ENCODE results near the gene PVALB.

The PVALB gene, protein sequence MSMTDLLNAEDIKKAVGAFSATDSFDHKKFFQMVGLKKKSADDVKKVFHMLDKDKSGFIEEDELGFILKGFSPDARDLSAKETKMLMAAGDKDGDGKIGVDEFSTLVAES

DNA sequence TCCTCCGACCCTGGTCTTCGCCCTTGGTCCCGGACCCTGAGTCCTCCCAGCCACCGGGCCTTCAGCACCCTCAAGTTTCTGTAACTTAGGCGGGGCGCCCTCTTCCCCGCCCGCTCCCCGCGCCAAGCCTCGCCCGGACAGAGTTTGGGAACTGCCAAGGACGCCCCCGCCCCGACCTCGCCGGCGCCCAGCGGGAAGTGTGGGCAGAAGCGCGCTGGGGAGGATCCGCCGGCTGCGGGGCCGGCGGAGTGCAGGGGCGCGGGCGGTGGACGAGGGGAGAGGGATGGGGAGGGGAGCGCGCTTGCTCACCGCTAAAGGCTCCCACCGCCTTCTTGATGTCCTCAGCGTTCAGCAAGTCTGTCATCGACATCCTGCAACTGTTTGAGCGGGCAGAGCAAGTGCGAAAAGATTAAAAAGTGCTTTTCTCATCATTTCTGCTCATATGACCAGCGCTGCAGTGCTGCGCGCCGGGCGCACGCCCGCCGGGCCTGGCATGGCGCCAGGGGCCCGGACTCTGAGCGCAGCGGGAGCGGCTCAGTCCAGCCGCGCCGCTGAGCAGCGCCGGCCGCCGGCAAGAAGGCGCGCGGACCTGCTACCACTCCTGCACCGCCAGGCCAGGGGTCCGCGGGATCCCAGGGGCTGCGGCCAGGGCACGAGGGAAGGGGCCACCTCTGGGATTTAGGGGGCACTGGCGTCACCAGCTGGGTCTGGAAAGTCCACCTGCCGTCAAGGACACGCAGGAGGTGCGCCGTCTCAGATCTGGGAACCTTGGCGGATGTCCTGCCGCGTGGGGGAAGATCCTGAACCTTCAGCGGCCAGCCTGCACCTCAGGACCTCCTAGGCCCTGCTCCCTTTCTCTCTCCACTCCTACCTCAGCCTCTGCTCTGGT is at the start of gene PVALB:
TSS of gene PVALB (minus strand) at position 400 of the 889 bp plus-strand sequence. CDS start at position 370, 30 bp downstream.
- DNase-seq: no peak

DNA sequence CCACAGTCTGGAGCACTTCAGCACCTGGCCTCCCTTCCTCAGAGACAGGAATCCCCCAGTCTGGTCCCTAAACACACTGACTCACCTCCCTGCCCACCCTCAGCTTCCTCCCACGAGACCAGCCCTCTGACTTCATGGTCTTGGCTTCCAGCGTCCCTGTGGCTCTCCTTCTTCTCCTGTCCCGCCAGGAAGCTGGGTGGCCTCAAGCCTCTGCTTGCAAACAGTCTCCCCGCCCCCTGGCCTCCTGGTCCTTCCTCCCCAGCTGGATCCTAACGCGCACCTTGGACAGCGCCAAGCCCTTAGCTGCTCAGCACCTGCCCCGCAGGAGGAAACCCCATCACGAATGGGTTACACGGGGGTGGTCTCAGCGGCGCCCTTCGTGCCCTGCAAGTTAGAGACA is 48.5 kb upstream of the PVALB start:
- DNase-seq: no peak

DNA sequence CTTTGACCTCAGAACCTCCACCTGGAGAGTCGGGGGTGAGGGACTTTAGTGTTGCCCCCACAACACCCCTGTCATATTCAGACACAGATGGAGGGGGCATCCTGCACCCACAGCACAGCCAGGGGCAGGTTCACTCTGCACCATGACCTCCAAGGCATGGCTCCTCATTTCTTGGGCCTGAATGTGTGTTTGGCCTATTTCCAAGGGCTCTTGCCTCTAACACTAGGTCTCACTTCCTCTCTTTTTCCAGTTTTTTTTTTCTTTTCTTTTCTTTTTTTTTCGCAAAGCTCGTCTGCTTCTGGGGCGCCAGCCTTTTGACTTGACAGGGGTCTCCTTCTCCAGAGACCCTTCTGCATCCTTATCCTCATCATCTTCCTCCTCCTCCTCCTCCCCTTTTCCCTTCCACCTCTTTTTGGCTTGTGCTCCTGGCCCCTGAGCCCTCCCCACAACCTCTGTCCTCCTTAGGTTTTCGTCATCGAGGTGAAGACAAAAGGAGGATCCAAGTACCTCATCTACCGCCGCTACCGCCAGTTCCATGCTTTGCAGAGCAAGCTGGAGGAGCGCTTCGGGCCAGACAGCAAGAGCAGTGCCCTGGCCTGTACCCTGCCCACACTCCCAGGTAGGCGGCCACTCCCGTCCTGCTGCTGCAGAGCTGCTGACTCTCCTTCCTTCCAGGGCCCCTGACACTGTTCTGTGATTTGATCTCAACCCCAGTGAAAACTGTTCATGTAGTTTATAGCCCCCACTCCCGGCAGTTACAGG is 47.8 kb upstream of the PVALB start:
- no peak for DNase-seq

DNA sequence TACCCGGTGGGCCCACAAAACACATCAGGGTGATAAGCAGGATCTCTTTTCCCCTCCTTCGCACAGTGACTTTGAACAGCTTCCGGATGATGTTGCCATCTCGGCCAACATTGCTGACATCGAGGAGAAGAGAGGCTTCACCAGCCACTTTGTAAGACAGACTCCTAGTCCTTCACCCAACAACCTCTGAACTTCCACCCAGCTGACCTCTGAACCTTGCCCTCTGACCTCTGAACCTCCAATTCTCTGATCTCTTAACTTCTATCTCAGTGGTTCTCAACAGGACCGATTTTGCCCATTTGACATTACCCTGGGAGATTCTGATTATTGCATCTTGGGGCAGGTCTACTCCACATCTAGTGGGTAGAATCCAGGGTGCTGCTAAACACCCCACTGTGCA is 47.1 kb upstream of the PVALB start:
- no peak for DNase-seq

DNA sequence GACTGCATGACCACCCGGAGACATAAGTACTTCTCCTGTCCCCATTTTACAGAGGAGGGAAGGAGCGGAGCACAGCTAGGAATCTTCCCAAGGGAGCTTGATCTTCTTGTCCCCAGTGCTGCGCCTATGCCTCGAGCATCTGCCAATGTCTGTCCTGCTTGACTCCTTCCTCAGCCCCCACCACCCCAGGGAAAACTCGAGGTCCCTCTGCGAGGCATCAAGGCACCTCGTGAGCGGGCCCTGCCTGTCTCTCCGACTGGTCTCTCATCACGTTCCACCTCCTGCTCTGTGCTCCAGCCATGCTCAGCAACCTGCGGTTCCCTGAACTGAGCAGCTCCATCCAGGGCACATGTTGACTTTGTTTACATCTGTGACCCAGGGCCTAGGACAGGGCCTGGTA is 46.4 kb upstream of the PVALB start:
- DNase-seq: no peak

DNA sequence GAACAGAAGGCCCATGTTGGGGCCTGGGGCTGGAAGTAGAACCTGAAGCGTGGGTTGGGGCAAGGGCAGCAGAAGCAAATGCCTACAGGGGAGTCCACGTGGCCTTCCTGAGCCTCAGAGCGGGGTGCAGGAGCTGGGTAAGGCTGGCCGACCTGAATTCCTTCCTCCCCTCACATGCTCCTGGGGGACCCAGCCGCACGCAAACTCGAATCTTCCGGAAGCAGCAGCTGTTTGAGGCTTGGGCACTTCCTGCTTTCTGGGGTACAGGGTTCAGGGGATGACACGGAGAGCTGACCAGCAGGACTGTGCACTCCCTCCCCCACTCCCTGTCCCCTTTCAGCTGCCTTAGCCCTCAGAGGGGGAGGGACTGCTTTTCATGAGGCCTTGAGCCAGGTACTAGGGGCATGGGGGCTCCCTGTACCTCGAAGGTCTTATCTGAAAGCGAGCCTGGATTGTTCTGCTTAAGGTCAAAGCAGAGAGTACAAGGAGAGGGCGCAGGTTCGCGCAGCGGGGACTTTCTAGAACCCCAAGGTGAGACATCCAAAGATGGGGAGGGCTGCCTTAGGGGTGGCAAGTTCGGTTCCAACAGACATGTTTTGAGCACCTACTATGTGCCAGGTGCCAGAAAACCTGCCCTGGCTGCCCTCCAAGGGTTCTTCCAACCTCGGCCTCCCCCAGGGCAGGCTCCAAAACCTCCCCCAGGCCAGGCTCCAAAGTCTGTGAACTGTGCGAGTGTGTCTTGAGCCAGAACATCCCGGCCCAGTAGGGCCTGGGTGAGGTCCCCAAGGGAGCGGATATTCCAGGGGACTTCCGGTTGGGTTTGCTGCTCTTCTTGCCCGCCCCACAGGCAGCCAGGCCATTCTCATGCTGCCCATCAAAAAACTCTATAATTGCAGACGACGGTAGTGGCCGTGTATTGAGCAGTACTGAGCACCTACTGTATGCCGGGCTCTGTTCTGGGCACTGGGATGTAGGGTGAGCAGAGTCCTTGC is 45.7 kb upstream of the PVALB start:
- DNase-seq: no peak

DNA sequence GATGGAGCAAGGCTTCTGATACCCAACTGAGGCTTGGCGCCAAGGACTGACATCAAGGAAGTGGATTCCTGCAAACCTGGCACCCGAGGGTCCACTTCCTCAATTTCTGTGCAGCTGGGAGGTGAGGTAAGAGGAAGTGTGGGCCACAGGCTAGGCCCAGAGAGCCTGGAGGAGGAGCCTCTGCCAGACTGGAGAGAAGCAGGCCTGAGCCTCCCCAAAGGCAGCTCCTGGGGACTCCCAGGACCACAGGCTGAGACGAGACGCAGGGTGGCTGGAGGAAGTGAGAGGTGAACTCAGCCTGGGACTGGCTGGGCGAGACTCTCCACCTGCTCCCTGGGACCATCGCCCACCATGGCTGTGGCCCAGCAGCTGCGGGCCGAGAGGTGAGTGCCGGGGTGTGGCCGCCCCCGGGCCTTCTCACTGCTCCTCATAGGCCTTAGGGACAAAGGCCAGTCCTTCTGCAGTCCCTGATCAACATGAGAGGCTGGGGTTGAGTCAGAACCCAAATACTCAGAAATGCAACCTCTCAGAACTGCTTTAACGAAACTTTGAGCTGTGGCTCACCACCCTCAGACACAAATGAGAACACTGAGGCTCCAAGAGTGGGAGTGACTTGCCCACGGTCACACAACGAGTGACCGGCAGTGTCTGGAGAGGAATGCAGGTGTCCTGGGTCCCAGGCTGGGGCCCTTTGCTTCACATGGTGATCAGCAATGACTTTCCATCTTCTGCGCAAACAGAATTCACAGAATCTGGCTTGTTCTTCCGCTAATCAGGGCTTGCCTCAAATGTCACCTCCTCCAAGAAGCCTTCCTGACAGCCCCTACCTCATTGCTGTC is 44.2 kb upstream of the PVALB start, which contains the start of gene NCF4:
TSS of gene NCF4 (plus strand) at position 186 of the 839 bp plus-strand sequence. CDS start at position 352, 166 bp downstream.
- DNase-seq: peak; percentile 35

DNA sequence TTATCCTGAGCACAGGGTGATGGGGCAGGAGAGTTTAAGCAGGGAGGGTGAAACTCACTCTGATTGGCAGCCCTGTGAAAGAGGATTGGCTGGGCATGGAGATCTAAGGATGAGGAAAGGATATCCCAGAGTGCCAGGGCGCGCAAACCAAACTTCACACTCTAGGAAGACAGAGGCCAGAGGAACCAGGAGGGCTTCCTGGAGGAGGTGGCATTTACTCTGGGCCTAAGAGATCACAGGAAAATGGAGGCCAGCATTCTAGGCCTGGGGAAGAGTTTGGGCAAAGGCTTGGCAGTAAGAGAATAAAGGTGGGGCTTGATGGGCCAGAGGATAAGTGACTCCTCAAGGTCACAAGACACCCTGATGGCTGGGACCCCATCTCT is 43.6 kb upstream of the PVALB start:
- DNase-seq: no peak

DNA sequence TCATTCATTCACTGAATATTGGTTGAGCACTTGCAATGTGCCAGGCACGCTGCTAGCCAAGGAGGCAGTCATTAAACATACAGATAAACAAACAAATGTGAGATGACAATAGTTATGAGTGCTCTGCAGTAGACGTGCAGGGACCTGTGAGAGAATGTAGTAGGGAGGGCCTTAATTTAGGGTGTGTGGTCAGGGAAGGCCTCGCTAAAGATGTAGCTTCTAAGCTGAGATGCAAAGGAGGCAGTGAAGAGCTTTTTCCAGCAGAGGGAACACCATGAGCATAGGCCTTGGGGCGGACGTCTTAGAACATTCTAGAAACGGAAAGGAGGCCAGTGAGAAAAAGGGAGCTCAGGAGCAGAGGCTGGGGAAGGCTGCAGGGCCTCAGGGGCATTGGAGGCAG is 43.2 kb upstream of the PVALB start:
- DNase-seq: no peak

DNA sequence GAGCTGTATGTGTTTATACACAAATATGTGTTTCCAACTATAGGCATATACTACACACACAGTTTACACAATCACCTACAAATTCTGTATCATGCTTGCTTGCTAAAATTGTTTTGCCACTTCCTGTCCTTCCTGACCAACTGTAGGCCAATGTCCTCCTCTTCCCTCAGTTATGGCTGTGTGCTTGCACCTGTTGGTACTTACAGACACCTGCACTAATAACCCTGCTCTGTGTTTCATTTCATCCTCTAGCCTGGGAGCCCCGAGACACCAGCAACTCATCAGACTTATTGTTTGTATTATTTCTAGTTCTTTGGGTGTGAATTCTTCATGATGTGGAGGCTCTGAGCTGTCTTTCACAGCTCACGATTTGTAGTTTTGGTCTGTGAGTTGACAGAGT is 42.1 kb upstream of the PVALB start:
- DNase-seq: no peak

DNA sequence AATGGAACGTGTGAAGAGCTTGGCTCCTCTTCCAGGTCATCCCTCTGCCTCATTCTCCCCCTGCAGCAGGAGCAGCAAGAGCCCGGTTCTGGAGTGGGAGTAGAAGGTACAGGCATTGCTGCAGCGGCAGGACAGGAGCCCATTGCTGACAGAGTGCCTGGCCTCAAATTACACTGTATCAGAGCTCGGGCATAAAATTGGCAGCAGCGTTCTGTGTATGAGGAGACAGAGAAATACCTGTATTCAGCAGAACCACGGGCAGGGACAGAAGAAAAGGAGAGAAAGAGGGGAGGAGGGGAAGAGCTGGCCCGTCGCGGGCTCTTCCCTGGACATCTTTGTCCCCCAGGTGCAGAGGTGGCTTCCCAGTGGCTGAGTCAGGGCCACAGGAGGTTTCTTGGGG is 41.3 kb upstream of the PVALB start:
- DNase-seq: no peak

DNA sequence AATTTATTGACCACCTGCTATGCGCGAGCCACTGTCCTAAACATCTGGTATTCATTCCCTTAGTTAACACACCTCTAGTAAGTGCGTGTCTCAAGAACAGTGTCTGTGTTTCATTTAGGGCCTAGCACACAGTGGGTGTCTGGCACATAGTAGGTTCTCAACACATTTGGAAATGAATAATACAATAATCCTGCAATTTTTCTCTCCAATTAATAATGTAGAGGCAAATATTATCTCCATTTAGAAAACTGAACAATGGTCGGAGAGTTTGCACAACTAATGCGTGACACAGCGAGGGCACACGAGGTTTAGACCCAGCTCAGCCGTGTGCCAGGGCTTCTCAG is 39.9 kb upstream of the PVALB start:
- no peak for DNase-seq

DNA sequence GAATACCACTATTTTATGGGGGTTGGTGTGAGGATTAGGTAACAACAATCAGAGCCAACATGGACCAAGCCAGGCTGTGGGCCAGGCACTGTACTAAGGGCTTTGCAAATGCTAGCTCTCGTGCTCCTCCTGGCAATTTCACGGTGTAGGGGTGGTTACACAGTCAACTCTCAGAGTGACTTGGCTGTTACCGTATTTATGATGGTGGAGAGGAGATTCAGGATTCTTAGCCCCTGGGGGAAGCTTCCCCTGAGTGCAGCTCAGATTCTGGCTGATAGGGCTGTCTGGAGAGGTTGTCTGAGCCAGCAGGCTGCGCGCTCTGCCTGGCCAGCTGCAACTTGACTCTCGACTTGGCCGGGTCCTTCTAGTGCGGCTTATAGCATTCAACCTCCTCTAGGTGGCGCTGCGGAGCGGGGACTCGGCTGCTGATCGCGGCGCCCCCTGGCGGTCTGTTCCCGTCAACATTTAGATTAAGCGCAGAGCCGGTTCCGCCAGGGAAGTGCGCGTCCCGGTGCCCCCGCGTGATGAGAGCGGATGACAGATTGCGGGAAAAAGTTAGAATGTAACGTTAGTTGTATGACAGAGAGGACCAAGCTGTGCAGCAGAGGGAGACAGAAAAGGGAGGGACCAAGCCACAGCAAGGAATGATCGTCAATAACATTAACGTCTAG is 39.4 kb upstream of the PVALB start:
- peak; percentile 84 for DNase-seq

DNA sequence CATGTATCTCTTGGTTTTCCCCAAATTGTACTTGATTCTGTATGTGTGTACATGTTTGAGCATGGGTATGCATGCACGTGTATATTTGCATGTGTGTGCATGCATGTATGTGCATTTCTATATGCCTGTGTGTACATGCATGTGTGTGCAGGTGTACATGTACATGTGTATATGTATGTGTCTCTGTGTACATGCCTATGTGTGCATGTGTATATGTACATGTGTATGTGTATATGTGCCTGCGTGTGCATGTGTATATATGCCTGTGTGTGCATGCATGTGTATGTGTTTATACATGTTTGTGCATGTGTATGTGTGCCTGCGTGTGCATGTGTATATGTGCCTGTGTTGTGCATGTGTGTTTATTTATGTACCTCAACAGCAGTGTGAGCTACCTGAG is 38.6 kb upstream of the PVALB start:
- no peak for DNase-seq

DNA sequence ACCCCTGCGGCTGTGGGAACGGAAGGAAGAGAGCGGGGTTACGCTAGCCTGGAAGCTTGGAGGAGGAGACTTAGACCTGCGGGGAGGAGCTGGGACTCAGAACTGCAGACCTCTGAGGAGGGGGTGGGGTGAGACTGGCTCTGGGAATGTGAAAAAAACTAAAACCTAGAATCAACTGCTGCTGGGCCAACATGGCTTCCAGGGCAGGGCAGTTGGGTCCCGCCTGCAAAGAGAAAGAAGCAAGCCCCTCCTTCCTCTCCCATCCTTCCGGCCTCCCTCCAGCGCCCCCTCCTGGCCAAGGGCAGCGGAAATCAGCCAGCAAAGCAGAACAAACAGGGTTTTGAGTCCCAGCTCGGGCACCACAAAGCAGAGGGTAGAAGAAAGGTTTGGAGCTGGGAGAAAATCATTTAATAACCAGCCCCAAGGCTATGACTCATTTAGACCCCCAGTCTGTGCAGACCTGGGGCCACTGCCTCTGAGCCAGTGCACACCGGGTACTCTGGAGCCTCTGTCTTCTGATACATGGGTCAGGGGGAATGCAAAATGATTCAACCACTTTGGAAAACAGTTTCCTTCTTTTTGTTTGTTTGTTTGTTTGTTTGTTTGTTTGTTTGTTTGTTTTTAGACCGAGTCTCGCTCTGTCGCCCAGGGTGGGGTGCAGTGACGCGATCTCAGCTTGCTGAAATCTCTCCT is 36.7 kb upstream of the PVALB start:
- peak; percentile 85 for DNase-seq

DNA sequence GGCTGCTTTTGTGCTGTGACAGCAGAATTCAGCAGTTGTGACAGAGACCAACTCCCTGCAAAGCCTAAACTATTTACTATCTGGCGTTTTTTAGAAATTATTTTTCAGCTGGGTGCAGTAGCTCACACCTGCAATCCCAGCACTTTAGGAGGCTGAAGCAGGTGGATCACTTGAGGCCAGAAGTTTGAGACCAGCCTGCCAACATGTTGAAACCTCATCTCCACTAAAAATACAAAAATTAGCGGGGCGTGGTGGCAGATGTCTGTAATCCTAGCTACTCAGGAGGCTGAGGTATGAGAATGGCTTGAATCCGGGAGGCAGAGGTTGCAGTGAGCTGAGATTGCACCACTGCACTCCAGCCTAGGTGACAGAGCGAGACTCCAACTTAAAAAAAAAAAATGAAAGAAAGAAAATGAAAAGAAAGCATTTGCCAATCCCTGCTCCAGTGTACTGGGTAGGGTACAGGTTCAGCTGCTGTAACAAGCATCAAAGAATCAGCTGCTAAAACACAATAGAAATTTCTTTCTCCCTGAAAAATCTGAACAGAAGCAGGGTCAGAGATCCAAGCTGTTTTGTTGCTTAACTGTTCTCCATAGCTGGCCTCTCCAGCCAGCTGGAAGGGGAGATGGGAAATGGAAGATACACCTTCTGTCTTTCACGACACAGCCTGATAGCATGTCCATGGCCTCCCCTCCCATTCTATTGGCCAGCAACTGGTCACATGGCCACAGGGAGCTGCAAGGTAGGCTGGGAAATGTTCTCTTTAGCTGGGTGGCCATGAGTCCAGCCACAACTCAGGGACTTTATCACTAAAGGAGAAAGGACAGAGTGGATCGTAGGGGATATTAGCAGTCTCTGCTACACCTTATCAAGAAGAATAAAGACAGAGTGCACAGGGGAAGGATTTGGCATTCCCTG is 35.5 kb upstream of the PVALB start:
- no peak for DNase-seq

DNA sequence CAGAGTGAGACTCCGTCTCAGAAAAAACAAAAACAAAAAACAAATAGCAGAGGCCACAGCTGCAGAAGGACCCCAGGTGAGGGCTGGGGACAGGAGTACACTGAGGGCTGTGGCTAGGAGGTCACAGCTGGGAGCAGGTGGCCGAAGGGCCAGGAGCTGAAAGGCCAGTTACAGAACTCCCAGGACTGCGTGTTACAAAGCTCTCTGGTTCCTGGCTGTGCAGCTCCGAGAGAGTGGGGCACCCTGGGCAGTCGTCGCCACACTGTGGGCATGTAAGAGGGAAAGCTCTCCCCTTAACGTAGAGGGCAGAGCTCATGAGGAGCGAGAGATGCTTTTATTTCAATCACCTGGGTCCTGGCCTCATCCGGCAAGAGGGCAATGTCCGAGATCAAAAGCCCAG is 33.8 kb upstream of the PVALB start:
- DNase-seq: no peak

DNA sequence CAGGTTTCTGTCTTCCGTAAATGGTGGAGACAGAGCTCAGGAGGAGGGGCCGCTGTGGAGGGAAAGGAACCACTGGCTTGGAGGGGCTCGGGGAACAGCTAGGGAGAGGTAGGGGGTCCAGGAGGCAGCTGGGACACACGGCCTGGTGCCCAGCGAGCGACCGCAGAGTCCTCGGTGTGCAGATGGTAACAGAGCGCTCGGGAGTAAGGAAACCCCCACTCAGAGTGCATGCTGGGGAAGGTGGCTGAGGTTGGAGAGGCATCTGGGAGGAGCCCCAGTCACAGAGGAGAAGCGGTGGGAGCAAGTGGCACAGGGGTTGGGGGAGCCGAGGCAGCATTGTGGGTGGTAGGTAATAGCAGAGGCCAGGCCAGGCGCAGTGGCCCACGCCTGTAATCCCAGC is 33.2 kb upstream of the PVALB start:
- no peak for DNase-seq

DNA sequence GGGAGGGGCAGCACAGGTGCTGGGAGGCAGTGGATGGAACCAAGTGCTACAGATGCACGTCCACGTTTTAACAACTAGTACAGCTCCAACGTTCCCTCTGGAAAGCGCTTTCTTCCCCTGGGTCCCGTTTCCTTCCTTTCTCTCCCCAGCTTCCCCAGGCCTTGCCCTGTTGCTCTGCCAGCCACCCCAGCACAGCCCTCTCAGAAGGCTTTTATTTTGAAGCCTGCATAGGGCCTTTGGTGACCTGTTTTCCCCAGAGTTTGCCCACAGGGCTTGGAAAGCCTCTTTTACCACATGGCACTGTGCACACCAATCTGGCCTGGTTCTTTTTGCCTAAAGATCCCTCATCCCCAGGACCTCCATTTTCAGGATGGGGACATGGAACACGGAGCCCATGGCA is 30.1 kb upstream of the PVALB start:
- DNase-seq: no peak
